Left renal pelvis (tissue), 4 donors: Measurements from ENCODE around the gene OR5AN1. TPM values are rescaled to one million over a fixed set of nuclear protein-coding genes. Genes with fewer than 3 reads are reported as not detected.

ENCODE experiments used
- DNase-seq, 4 donors: peaks; one replicate each; pipeline ENCODE4 v3.0.0-alpha.2; 2013; ENCODE audit warnings: low read depth in 4 of 4, low spot score in 3 of 4
- polyA plus RNA-seq, 4 donors: library from polyadenylated mRNA; unstranded; fragments of 120-200 nt; gene quantifications; one replicate each; pipeline ENCODE4 v1.2.1, GENCODE V29; 2013; ENCODE audit not compliant: insufficient read length in 4 of 4

The OR5AN1 gene
- polyA plus RNA-seq, 4 donors = not detected

- no peak for DNase-seq
These were observed 59.5 kb downstream of the OR5AN1 start for GRCh38 chr11:59418156-59418555.

Other genes starting within 250 kb of the OR5AN1 start
- gene FAM111A, start 216.0 kb upstream of the OR5AN1 start, polyA plus RNA-seq = 10 to 100 TPM; 43.3 to 83.2 (median 58.8) TPM
- gene DTX4, start 186.8 kb upstream of the OR5AN1 start, polyA plus RNA-seq = 10 to 100 TPM; 31.2 to 43.5 (median 42.5) TPM
- gene MPEG1, start 146.0 kb upstream of the OR5AN1 start, polyA plus RNA-seq = 10 to 100 TPM in 1 of 4 donors, 1 to 10 TPM in 3; 8.9 to 23.1 (median 9.0) TPM
- gene OR5A2, start 67.5 kb downstream of the OR5AN1 start, polyA plus RNA-seq = under 1 TPM in 1 of 4 donors, not detected in 3; 0.05 TPM
- under 1 TPM in 2 of 4 donors, not detected in 2; 0.01 to 0.05 TPM for gene OR5A1, start 77.6 kb downstream of the OR5AN1 start, polyA plus RNA-seq
- gene OR4D6, start 98.1 kb downstream of the OR5AN1 start, polyA plus RNA-seq = not detected
- gene OR4D10, start 114.4 kb downstream of the OR5AN1 start, polyA plus RNA-seq = not detected
- gene OR4D11, start 144.7 kb downstream of the OR5AN1 start, polyA plus RNA-seq = not detected
- under 1 TPM in 3 of 4 donors, not detected in 1; 0.03 to 0.06 (median 0.05) TPM for gene OR4D9, start 152.6 kb downstream of the OR5AN1 start, polyA plus RNA-seq